Natural killer cell (primary cell): Measurements from ENCODE around the gene OR10H5. TPM values are rescaled to one million over a fixed set of nuclear protein-coding genes. Genes with fewer than 3 reads are reported as not detected.
"Not testable (repeated sequence)": the region's sequence is repeated elsewhere in the genome, so short reads cannot be mapped to it uniquely, and the experiment has no call there.

ENCODE experiments used
- ATAC-seq, 3 donors: fragments of 150-1000 bp in 2 of 3; fragments of 200-7000 bp in 1 of 3; cut with Tn5 transposase; 1 replicate in 1 of 3; 2 replicates in 2 of 3; pipeline ENCODE4 v1.10.0; 2021; ENCODE audit warnings: mild to moderate bottlenecking in 2 of 3, moderate library complexity in 2 of 3
- DNase-seq, 2 donors: peaks; one replicate each; pipeline versions ENCODE4 v3.0.0 to v3.0.0-alpha.2; 2013 to 2021; ENCODE audit warnings: mixed read lengths in 1 of 2
- H3K27ac ChIP-seq: one replicate; pipeline ENCODE4 v1.5.1; 2013; ENCODE audit warnings: mild to moderate bottlenecking, low read length
- H3K27me3 ChIP-seq: one replicate; pipeline ENCODE4 v1.6.1; 2013; ENCODE audit warnings: low read length; ENCODE audit not compliant: control insufficient read depth, insufficient read depth
- H3K36me3 ChIP-seq: one replicate; pipeline ENCODE4 v1.6.1; 2013; ENCODE audit warnings: low read length; ENCODE audit not compliant: control insufficient read depth, insufficient read depth
- H3K4me1 ChIP-seq: one replicate; pipeline ENCODE4 v1.6.1; 2013; ENCODE audit warnings: low read length; ENCODE audit not compliant: control insufficient read depth, insufficient read depth
- H3K4me3 ChIP-seq: one replicate; pipeline ENCODE4 v1.5.1; 2013; ENCODE audit warnings: low read length
- H3K9me3 ChIP-seq: one replicate; pipeline ENCODE4 v1.6.1; 2013; ENCODE audit warnings: low read length; ENCODE audit not compliant: control insufficient read depth, insufficient read depth
- H3K27ac Mint-ChIP-seq, 2 donors: one replicate each; pipeline ENCODE4 v1.8.0; 2022; ENCODE audit warnings: mild to moderate bottlenecking in 2 of 2, mixed read lengths in 2 of 2, moderate library complexity in 1 of 2
- H3K27me3 Mint-ChIP-seq, 2 donors: one replicate each; pipeline ENCODE4 v1.8.0; 2022; ENCODE audit warnings: low read depth in 2 of 2, mixed read lengths in 2 of 2
- H3K36me3 Mint-ChIP-seq: one replicate; pipeline ENCODE4 v1.8.0; 2022; ENCODE audit warnings: mixed read lengths
- H3K4me1 Mint-ChIP-seq, 2 donors: one replicate each; pipeline ENCODE4 v1.8.0; 2022; ENCODE audit warnings: mixed read lengths in 2 of 2
- H3K4me3 Mint-ChIP-seq: one replicate; pipeline ENCODE4 v1.8.0; 2022; ENCODE audit warnings: mild to moderate bottlenecking, moderate library complexity, mixed read lengths
- H3K9me3 Mint-ChIP-seq, 2 donors: one replicate each; pipeline ENCODE4 v1.8.0; 2022; ENCODE audit warnings: mixed read lengths in 2 of 2
- CTCF ChIP-seq: fragments of 200-600 bp; IDR thresholded peaks from one replicate; pipeline ENCODE4 v1.8.0; 2022; ENCODE audit warnings: antibody characterized with exemption
- WGBS: methylation state at CpG from one replicate; pipeline ENCODE4 v1.1.7; 2013; ENCODE audit warnings: missing lambda C conversion rate; ENCODE audit not compliant: insufficient coverage; 5-methylcytosine and 5-hydroxymethylcytosine counted together
- intact Hi-C: fragments of 100-400 bp; cut with micrococcal nuclease; formaldehyde crosslinking; loops from one replicate; pipeline ENCODE4 v1.14.2; 2022
- total RNA-seq, 4 donors: library from RNA; stranded (reverse); fragments of 120-200 nt in 1 of 4; gene quantifications; one replicate each; pipeline versions ENCODE4 v1.2.3 to v1.2.4, GENCODE V29; 2013 to 2022

Gene OR10H5
- total RNA-seq, 3 donors from 2014 or later (not counting 1 experiment from before 2014, with no cell fraction given), result not detected

- H3K4me1 ChIP-seq, result no peaks in the 10 kb centered on the region
- H3K9me3 ChIP-seq, result no peaks in the 10 kb centered on the region
- peaks cover 39 to 79% of the 10 kb centered on the region in 2 donors for H3K27me3 Mint-ChIP-seq
- DNase-seq, result no peak
- H3K27ac ChIP-seq, result no peak overlapping the region
- no peak overlapping the region for H3K4me3 Mint-ChIP-seq
- intact Hi-C loops, result no loop called here
- WGBS, result 88% methylated on average over 1 of the region's 2 CpGs
- no peaks in the 10 kb centered on the region for H3K36me3 ChIP-seq
- no peaks in the 10 kb centered on the region for H3K36me3 Mint-ChIP-seq
- TF ChIP-seq CTCF, result no peak
- no peak overlapping the region for H3K4me3 ChIP-seq
- no peaks in the 10 kb centered on the region for H3K9me3 Mint-ChIP-seq
- H3K27ac Mint-ChIP-seq, result no peak overlapping the region
- H3K4me1 Mint-ChIP-seq, result no peaks in the 10 kb centered on the region
- peaks cover 24% of the 10 kb centered on the region for H3K27me3 ChIP-seq
- no peak for ATAC-seq
These were observed 39.2 kb upstream of the OR10H5 start for GRCh38 chr19:15748239-15748638.

GRCh38 chr19:15758379-15758778 is 29.1 kb upstream of the OR10H5 start:
- no peak overlapping the region for H3K4me3 Mint-ChIP-seq
- no peaks in the 10 kb centered on the region for H3K4me1 Mint-ChIP-seq
- Histone ChIP-seq H3K27ac (no peak overlapping the region), H3K36me3 (no peaks in the 10 kb centered on the region), H3K4me3 (no peak overlapping the region), H3K4me1 (no peaks in the 10 kb centered on the region), H3K9me3 (no peaks in the 10 kb centered on the region), H3K27me3 (peaks cover 31% of the 10 kb centered on the region)
- intact Hi-C loops, result no loop called here
- WGBS, result 70% methylated on average over 2 of the region's 2 CpGs
- no peak for TF ChIP-seq CTCF
- no peaks in the 10 kb centered on the region for H3K9me3 Mint-ChIP-seq
- peaks cover 47 to 79% of the 10 kb centered on the region in 2 donors for H3K27me3 Mint-ChIP-seq
- no peak overlapping the region for H3K27ac Mint-ChIP-seq
- DNase-seq (no peak), ATAC-seq (no peak)
- no peaks in the 10 kb centered on the region for H3K36me3 Mint-ChIP-seq

- Mint-ChIP-seq H3K36me3 (no peaks in the 10 kb centered on the region), H3K27me3 (peaks cover 41 to 73% of the 10 kb centered on the region in 2 donors), H3K9me3 (no peaks in the 10 kb centered on the region), H3K4me3 (no peak overlapping the region), H3K4me1 (no peaks in the 10 kb centered on the region), H3K27ac (no peak overlapping the region)
- no peak overlapping the region for H3K4me3 ChIP-seq
- no peak for DNase-seq
- no peaks in the 10 kb centered on the region for H3K9me3 ChIP-seq
- TF ChIP-seq CTCF, result no peak
- no peak overlapping the region for H3K27ac ChIP-seq
- peaks cover 30% of the 10 kb centered on the region for H3K27me3 ChIP-seq
- intact Hi-C loops, result no loop called here
- H3K36me3 ChIP-seq, result no peaks in the 10 kb centered on the region
- no peak for ATAC-seq
- no peaks in the 10 kb centered on the region for H3K4me1 ChIP-seq
- WGBS, result 36% methylated on average over 28 of the region's 28 CpGs
These were observed 27.4 kb upstream of the OR10H5 start for GRCh38 chr19:15759962-15760565.

- no peak overlapping the region for H3K4me3 ChIP-seq
- Mint-ChIP-seq H3K9me3 (no peaks in the 10 kb centered on the region), H3K4me1 (no peaks in the 10 kb centered on the region), H3K4me3 (no peak overlapping the region), H3K36me3 (no peaks in the 10 kb centered on the region), H3K27ac (no peak overlapping the region), H3K27me3 (peaks cover 26 to 48% of the 10 kb centered on the region in 2 donors)
- H3K27me3 ChIP-seq, result no peaks in the 10 kb centered on the region
- no peak for TF ChIP-seq CTCF
- H3K4me1 ChIP-seq, result no peaks in the 10 kb centered on the region
- no peak for DNase-seq
- intact Hi-C loops, result no loop called here
- H3K9me3 ChIP-seq, result no peaks in the 10 kb centered on the region
- H3K27ac ChIP-seq, result no peak overlapping the region
- ATAC-seq, result no peak
- 34% methylated on average over 6 of the region's 6 CpGs for WGBS
- H3K36me3 ChIP-seq, result no peaks in the 10 kb centered on the region
These were observed 17.9 kb upstream of the OR10H5 start for GRCh38 chr19:15769586-15769985.

GRCh38 chr19:15774159-15774558 is 13.3 kb upstream of the OR10H5 start:
- intact Hi-C loops, result not testable (repeated sequence)

More at GRCh38 chr19:15774159-15774558, 13.3 kb upstream of the OR10H5 start:
- peaks cover 39% of the 10 kb centered on the region in 2 donors for H3K27me3 Mint-ChIP-seq
- H3K36me3 ChIP-seq, H3K4me1 ChIP-seq, H3K4me3 ChIP-seq, H3K36me3 Mint-ChIP-seq, H3K27ac Mint-ChIP-seq, H3K27me3 ChIP-seq, ATAC-seq, H3K27ac ChIP-seq, H3K4me3 Mint-ChIP-seq, H3K9me3 ChIP-seq, H3K9me3 Mint-ChIP-seq, DNase-seq, H3K4me1 Mint-ChIP-seq: not testable (repeated sequence)
- WGBS, result 66% methylated on average over 3 of the region's 3 CpGs
